SK-N-MC (cell line): ENCODE data around the gene BMPR1A.

Experiments
- EZH2 ChIP-seq: fragments of 200-600 bp; sonication (generic); IDR thresholded peaks from one replicate; pipeline ENCODE4 v1.6.1; 2017; ENCODE audit warnings: antibody characterized with exemption
- FOXP2 ChIP-seq: optimal IDR thresholded peaks from 2 replicates; pipeline ENCODE3; 2011; ENCODE audit warnings: mild to moderate bottlenecking, moderate library complexity; ENCODE audit not compliant: insufficient read depth; ENCODE audit errors: extremely low read length, control extremely low read depth
- POLR2AphosphoS5 ChIP-seq: IDR thresholded peaks from 2 replicates; pipeline ENCODE4 v1.6.1; 2012; ENCODE audit warnings: mild to moderate bottlenecking, low read depth, low read length, borderline replicate concordance

GRCh38 chr10:86775870-86776180, 19.4 kb downstream of the BMPR1A start:
- TF ChIP-seq POLR2AphosphoS5 (no peak), EZH2 (no peak), FOXP2 (no peak)
